Measurements from ENCODE around the gene OR4S1.
"Not testable (repeated sequence)": the region's sequence is repeated elsewhere in the genome, so short reads cannot be mapped to it uniquely, and the experiment has no call there.

OR4S1 gene, protein sequence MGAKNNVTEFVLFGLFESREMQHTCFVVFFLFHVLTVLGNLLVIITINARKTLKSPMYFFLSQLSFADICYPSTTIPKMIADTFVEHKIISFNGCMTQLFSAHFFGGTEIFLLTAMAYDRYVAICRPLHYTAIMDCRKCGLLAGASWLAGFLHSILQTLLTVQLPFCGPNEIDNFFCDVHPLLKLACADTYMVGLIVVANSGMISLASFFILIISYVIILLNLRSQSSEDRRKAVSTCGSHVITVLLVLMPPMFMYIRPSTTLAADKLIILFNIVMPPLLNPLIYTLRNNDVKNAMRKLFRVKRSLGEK

DNA sequence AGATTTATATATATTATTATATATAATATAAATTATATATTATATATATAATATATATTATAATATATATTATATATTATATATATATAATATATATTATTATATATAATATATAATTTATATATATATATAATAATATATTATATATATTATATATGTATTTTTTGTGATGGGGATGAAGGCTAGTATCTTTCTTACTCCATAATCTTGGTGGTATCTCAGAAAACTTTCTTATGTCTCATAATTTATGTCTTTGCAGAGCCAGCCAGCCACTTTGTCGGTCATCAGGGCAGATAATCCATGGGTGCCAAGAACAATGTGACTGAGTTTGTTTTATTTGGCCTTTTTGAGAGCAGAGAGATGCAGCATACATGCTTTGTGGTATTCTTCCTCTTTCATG, at the start of gene OR4S1:
OR4S1 (plus strand) TSS at position 301 of the 400 bp plus-strand sequence; CDS start at position 301, 0 bp downstream.
- DNase-seq (ENCODE audit: low read depth): no peak

DNA sequence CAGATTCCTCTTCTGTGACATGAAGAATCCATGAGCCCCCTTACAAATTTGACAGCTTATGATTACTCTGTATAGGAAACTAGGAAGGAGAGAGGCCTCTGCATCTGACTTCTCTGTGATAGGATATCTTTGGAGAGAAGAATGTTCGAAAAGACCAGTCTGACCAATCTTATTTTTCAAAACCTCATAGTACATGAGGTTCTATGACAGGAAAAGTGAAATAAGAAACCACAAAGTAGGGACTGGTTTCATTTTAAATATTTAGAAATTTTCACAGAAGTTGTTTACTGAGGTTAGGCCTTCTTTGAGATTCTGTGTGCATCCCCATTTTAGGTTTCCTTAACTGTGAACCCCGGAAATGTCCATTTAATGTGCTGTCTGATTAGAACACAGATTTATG, 44.4 kb upstream of the OR4S1 start:
- no peak for DNase-seq (ENCODE audit: low read depth)

DNA sequence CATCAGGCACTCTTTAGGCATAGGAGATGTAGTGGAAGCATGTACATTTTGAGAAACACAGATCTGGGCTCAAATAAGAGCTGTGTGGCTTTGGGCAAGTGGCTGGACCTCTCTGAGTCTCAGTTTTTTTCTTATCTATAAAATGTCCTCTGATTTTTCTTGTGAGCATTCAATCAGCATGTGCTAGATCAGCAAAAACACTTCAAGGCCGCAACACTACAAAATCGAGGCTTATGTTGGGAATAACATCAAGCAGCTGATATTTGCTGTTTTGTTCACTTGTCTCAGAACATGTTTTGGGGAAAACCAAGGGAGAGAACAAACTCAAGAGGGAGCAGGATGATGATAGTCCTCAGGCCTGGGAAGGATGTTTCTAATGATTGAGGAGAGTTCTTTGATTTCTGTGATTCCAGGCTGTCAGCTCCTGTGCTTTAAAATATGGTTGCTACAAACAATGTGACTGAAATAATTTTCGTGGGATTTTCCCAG, 42.6 kb upstream of the OR4S1 start, which contains the start of gene OR4X1:
OR4X1 (plus strand) TSS at position 439 of the 489 bp plus-strand sequence; CDS start at position 439, 0 bp downstream.
- no peak for DNase-seq (ENCODE audit: low read depth)

DNA sequence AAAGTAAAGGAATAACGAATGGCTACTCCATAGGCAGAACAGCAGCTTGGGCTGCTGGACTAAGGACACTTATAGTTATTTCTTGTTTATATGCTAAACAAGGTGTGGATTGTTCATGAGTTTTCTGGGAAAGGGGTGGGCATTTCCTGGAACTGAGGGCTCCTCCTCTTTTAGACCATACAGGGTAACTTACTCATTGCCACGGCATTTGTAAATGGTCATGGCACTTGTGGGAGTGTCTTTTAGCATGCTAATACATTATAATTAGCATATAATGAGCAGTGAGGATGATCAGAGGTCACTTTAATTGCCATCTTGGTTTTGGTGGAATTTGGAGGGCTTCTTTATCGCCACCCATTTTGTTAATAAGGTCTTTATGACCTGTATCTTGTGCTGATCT, 35.4 kb upstream of the OR4S1 start:
- peak; percentile 0 for DNase-seq (ENCODE audit: low read depth)

DNA sequence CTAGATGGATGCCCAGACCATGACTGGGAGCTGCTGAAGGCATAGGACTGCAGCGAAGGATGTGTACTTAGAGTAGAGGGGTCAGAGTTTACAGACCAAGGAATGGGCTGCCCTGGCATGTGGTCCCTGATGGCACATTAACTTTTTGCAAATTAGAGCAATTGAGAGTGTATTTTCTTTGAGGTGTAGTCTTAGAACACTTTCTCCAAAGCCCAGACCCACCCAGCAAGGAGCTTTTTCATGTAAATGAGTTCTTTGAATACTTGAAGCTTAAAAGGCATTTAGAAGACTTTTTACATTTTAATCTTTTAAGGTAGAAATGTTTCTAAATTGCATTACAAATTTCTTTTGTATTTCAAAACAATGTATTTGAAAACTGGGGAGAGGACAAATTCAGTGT, 33.4 kb upstream of the OR4S1 start:
- DNase-seq (ENCODE audit: low read depth): no peak

DNA sequence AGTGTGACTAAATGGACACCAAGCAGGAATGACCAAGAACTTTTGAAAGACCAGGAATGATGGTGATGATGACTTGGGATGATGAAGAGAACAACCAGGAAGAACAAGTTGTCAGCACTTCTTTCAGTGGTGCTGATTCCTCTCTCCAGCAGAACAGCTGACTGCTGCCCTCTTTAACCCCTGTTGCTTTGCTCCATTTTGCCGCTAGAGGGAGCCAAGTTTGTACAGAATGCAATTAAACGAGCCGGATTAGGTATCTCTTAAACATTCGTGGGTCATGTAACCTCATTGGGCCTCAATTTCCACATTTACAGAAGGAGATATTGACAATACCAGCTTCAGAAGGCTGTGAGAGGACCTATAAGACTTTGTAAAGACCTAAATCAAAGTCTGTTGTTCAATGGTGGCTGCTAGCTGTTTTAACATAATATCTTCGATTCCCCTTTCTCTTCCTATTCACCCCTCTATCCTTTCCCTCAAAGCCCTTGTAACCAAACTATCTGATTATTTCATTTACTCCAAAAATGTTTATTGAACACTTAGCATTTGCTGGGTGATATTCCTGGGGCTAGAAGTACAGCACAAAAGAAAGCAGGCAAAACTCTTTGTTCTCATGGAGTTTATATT, 1.9 kb downstream of the OR4S1 start:
- DNase-seq (ENCODE audit: low read depth): peak; percentile 58

DNA sequence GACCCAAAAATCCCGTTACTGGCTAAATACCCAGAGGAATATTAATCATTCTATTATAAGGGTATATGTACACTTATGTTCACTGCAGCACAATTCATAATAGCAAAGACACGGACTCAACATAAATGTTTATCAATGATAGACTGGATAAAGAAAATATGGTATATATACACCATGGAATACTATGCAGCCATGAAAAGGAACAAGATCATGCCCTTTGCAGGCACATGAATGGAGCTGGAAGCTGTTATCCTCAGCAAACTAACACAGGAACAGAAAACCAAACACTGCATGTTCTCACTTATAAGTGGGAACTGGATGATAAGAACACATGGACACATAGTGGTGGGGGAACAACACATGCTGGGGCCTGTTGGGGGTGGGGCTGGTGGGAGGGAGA, 7.6 kb downstream of the OR4S1 start:
- DNase-seq (ENCODE audit: low read depth): not testable (repeated sequence)

DNA sequence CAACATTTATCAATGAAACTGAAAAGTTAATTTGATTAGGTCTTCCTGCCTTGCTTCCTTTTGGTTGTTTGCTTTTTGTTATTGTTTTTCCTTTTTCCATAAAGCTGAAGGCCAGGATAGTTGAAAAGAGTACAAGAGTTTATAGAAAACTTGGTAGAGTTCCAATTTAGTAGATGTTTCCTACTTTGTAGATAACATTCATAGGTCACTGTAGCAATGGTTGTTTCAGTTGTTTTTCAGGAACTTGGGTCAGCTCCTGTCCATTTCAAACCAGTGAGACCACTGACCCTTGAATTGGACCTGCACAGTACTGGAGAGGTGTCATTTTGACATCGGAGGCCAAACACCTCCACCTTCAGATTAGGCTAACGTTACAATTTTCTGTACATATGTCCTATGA, 13.8 kb downstream of the OR4S1 start:
- DNase-seq (ENCODE audit: low read depth): not testable (repeated sequence)

DNA sequence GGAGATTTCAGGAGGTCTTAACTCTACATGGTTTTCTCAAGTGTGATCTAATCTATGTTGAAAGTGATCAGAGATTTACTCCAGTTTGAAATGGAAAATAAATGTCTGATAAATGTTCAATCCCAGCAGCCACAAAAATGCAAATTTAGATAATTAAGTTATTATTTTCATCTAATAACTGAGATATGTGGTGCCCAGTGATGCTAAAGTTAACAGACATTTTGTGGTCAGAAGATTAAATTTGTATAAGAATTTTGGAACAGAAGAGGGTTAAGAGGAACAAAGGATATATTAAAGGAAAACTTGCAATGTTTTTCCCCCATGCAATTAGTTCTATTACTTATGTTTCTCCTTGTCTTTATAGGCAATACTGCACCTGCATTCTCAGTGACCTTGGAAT, 18.6 kb downstream of the OR4S1 start, which contains the start of gene OR4C3:
OR4C3 (plus strand) TSS at position 301 of the 400 bp plus-strand sequence. CDS start 102 bp downstream, outside the sequence.
- not testable (repeated sequence) for DNase-seq (ENCODE audit: low read depth)

DNA sequence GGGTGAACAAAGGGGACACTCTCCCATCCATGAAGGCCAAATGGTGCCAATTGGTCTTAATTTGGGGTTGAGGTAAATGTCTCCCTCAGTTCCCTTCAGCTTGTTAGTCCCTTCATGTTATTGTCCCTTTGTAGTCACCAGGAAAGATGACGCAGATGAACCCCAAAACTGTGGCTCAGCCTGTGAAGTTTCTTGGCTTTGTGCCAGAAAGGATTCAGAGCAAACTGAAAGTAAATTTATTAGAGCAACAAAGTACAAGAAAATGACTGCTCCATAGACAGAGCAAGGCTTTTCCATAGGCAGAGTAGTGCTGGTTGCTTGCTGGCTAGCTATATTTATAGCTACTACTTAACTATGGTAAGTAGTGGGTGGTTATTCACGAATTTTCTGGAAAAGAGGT, 35.4 kb downstream of the OR4S1 start:
- DNase-seq (ENCODE audit: low read depth): no peak

DNA sequence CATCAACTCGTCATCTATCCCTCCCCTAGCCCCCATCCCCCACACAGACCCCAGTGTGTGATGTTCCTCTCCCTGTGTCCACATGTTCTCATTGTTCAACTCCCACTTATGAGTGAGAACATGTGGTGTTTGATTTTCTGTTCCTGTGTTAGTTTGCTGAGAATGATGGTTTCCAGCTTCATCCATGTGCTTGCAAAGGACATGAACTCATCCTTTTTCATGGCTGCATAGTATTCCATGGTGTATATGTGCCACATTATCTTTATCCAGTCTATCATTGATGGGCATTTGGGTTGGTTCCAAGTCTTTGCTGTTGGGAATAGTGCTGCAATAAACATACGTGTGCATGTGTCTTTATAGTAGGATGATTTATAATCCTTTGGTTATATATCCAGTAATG, 36.5 kb downstream of the OR4S1 start:
- DNase-seq (ENCODE audit: low read depth): not testable (repeated sequence)

DNA sequence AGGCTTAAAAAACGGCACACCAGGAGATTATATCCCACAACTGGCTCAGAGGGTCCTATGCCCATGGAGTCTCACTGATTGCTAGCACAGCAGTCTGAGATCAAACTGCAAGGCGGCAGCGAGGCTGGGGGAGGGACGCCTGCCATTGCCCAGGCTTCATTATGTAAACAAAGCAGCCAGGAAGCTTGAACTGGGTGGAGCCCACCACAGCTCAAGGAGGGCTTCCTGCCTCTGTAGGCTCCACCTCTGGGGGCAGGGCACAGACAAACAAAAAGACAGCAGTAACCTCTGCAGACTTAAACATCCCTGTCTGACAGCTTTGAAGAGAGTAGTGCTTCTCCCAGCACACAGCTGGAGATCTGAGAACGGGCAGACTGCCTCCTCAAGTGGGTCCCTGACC, 40.3 kb downstream of the OR4S1 start:
- DNase-seq (ENCODE audit: low read depth): not testable (repeated sequence)

DNA sequence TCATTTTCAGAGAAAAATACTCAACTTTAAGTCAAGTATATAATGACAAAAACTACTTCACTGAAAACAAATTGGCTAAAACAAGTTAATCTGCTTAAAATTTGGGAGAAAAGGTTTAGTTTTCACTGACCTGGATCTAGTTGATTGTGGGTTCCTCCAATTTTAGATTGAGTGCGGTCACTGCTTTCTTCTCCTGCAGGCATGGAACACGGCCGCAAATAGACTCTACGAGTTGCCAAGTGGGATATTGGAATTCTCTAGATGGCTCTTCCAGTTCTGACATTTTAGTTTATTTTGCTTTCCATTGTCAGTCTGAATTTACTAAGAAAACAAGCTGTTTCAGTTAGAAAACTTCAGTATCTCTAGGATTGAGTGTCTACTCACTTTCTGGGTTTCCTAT, 48.0 kb downstream of the OR4S1 start:
- DNase-seq (ENCODE audit: low read depth): no peak

DNA sequence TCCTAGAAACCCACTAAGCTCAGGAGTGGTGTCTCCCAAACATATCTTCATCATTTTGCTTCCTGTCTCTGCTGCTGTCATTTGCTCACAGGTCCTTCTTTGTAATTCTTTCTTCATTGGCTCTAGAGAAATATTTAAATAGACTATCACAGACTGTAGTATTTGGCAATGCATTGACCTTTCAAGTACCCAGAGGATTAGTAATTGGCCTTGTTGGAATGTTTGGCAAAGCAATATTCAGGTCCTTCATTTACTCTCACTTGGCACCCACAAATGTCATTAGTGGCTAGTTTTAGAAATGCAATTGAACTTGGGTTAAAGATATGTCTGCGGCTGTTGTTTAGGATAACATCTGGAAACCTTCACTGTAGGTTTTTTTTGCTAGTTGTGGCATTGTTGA, 48.7 kb downstream of the OR4S1 start:
- DNase-seq (ENCODE audit: low read depth): no peak
